ENCODE measurements around the gene AGER. TPM values are rescaled to one million over a fixed set of nuclear protein-coding genes. Genes with fewer than 3 reads are reported as not detected.

Gene AGER
- total and polyA plus RNA-seq, 9 of the 15 experiments (the other 6 are each of a cell fraction or from before 2014, with no cell fraction given), result 1.2 to 11.5 (median 4.1) TPM

- TF ChIP-seq MGA (IDR thresholded peaks at IDR 0.05), result no peak
- TF ChIP-seq ZBTB8A (IDR thresholded peaks at IDR 0.05; ENCODE audit: partially characterized antibody), result no peak
- no peak for TF ChIP-seq HDAC2 (IDR thresholded peaks at IDR 0.05)
- TF ChIP-seq ZNF699 (CRISPR knock-in tag; IDR thresholded peaks at IDR 0.05; ENCODE audit: insufficient replicate concordance), result no peak
- TF ChIP-seq HINFP (tag; conservative IDR thresholded peaks at IDR 0.05; ENCODE audit: low read depth), result no peak
- no peak for TF ChIP-seq HDAC3 (IDR thresholded peaks at IDR 0.05; ENCODE audit: borderline replicate concordance, partially characterized antibody)
- no peak for TF ChIP-seq XRCC3 (IDR thresholded peaks at IDR 0.05)
- no peak for TF ChIP-seq ZNF12 (CRISPR knock-in tag; IDR thresholded peaks at IDR 0.05)
- TF ChIP-seq U2AF1 (optimal IDR thresholded peaks at IDR 0.05; ENCODE audit: low read depth, low read length), result no peak
- no peak for TF ChIP-seq PML (IDR thresholded peaks at IDR 0.05; ENCODE audit: low read length)
- TF ChIP-seq ZNF584 (CRISPR knock-in tag; IDR thresholded peaks at IDR 0.05; ENCODE audit: low read depth), result no peak
- TF ChIP-seq ZFP91 (CRISPR knock-in tag; IDR thresholded peaks at IDR 0.05), result no peak
- TF ChIP-seq TGIF2 (CRISPR knock-in tag; IDR thresholded peaks at IDR 0.05), result no peak
Observed at GRCh38 chr6:32176476-32177182, 7.4 kb downstream of the AGER start (continued).
